Gastroesophageal sphincter (tissue), 4 donors: ENCODE data around the gene PPAN. TPM values are rescaled to one million over a fixed set of nuclear protein-coding genes. Genes with fewer than 3 reads are reported as not detected.

Experiments
- ATAC-seq: fragments of 150-250 bp; one replicate; pipeline ENCODE4 v1.9.1; 2016; ENCODE audit warnings: mild to moderate bottlenecking, moderate library complexity
- H3K27ac ChIP-seq, 4 donors: fragments of 200-600 bp; sonication (generic) in 3 of 4; 1 replicate in 3 of 4; 2 replicates in 1 of 4; pipeline ENCODE4 v1.5.1; 2016 to 2019
- H3K27me3 ChIP-seq: fragments of 200-600 bp; sonication (generic); one replicate; pipeline ENCODE4 v1.5.1; 2019
- H3K36me3 ChIP-seq, 2 donors: fragments of 200-600 bp; sonication (generic); one replicate each; pipeline ENCODE4 v1.5.1; 2019; ENCODE audit warnings: control low read depth in 1 of 2
- H3K4me1 ChIP-seq, 3 donors: fragments of 200-600 bp; sonication (generic); 1 replicate in 2 of 3; 2 replicates in 1 of 3; pipeline ENCODE4 v1.5.1; 2016 to 2019; ENCODE audit warnings: control low read depth in 2 of 3
- H3K4me3 ChIP-seq, 2 donors: fragments of 200-600 bp; sonication (generic); one replicate each; pipeline ENCODE4 v1.5.1; 2019; ENCODE audit warnings: mild to moderate bottlenecking in 1 of 2, moderate library complexity in 1 of 2
- H3K9me3 ChIP-seq, 3 donors: fragments of 200-600 bp; sonication (generic); one replicate each; pipeline ENCODE4 v1.5.1; 2017 to 2019; ENCODE audit warnings: control low read depth in 2 of 3
- EP300 ChIP-seq: sonication (generic); formaldehyde crosslinking; IDR thresholded peaks from one replicate; pipeline ENCODE4 v1.6.1; 2017; ENCODE audit warnings: antibody characterized with exemption, mild to moderate bottlenecking
- POLR2A ChIP-seq, 2 donors: fragments of 450-650 bp; IDR thresholded peaks; one replicate each; pipeline ENCODE4 v1.6.1; 2017; ENCODE audit warnings: antibody characterized with exemption in 2 of 2, mild to moderate bottlenecking in 2 of 2, moderate library complexity in 1 of 2
- POLR2AphosphoS5 ChIP-seq: sonication (generic); formaldehyde crosslinking; IDR thresholded peaks from one replicate; pipeline ENCODE4 v1.6.1; 2017; ENCODE audit warnings: antibody characterized with exemption
- WGBS, 2 donors: methylation state at CpG; one replicate each; pipeline ENCODE4 v1.1.5; 2018; ENCODE audit warnings: low coverage in 1 of 2; 5-methylcytosine and 5-hydroxymethylcytosine counted together
- total RNA-seq, 4 donors: library from RNA; depleted of rRNA; stranded (reverse); fragments of >200 nt; gene quantifications; one replicate each; pipeline ENCODE4 v1.1.0, GENCODE V29; 2016
- TF ChIP-seq, protein P1 (sequence below), 4 experiments: fragments of 200-600 bp in 2 of 4; fragments of 450-650 bp in 2 of 4; sonication (generic) in 1 of 4; IDR thresholded peaks; one replicate each; pipeline ENCODE4 v1.5.1; 2017 to 2019; ENCODE audit warnings: antibody characterized with exemption in 4 of 4, mild to moderate bottlenecking in 2 of 4, moderate library complexity in 2 of 4

The PPAN gene
- total RNA-seq, 4 donors from 2014 or later: 22.7 to 40.3 (median 31.5) TPM

DNA sequence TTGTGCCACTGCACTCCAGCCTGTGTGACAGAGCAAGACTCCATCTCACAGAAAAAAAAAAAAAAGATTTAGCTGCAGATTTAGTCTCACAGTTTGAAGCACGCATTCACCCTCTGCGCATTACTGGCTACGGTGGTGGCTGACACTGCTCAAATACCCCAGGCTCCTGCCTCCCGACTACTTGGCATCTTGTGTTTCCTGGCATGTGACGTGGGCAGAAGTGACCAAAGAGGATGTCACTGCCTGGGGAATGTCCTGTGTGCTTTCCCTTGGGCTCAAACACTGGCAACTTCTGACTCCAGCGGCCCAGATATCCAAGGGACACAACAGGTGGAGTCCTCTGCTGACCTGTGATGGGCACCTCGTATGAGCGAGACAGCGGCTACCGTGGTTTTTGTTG lies 38.2 kb downstream of the PPAN start:
- H3K4me3 ChIP-seq: no peak overlapping the region
- no peak overlapping the region for H3K27ac ChIP-seq
- no peaks in the 10 kb centered on the region for H3K9me3 ChIP-seq
- ATAC-seq: no peak
- H3K36me3 ChIP-seq: peaks cover 0 to 100% of the 10 kb centered on the region in 2 donors
- H3K4me1 ChIP-seq: no peaks in the 10 kb centered on the region
- WGBS, 2 donors: no CpG with 5 or more reads among the region's 10 CpGs
- H3K27me3 ChIP-seq: no peaks in the 10 kb centered on the region
- no peak for TF ChIP-seq EP300
- TF ChIP-seq, protein P1, sequence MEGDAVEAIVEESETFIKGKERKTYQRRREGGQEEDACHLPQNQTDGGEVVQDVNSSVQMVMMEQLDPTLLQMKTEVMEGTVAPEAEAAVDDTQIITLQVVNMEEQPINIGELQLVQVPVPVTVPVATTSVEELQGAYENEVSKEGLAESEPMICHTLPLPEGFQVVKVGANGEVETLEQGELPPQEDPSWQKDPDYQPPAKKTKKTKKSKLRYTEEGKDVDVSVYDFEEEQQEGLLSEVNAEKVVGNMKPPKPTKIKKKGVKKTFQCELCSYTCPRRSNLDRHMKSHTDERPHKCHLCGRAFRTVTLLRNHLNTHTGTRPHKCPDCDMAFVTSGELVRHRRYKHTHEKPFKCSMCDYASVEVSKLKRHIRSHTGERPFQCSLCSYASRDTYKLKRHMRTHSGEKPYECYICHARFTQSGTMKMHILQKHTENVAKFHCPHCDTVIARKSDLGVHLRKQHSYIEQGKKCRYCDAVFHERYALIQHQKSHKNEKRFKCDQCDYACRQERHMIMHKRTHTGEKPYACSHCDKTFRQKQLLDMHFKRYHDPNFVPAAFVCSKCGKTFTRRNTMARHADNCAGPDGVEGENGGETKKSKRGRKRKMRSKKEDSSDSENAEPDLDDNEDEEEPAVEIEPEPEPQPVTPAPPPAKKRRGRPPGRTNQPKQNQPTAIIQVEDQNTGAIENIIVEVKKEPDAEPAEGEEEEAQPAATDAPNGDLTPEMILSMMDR (IDR thresholded peaks at IDR 0.05): no peak
- no peak for TF ChIP-seq POLR2A (IDR thresholded peaks at IDR 0.05)
- no peak for TF ChIP-seq POLR2AphosphoS5

DNA sequence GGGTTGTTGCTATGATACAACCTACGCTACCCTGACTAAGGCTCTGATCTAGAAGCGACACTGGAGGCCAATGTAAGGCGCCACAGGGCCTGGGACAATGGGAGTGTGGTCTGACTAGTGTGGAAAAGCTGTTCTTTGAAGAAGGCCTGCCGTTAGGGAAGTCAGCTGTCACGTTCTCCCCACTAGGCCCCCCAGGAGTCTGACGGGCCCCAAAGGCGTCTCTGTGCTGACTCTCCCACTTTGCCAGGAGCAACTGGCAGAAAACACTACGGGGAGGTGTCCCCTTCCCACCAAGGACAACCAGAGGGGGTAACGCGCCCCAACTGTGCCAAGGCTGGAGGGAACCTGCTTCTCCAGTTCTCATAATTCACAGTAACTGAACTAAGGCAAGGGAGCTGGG lies 38.9 kb downstream of the PPAN start:
- Histone ChIP-seq H3K36me3 (peaks cover 0 to 100% of the 10 kb centered on the region in 2 donors), H3K4me1 (no peaks in the 10 kb centered on the region), H3K9me3 (no peaks in the 10 kb centered on the region), H3K4me3 (no peak overlapping the region), H3K27me3 (no peaks in the 10 kb centered on the region), H3K27ac (no peak overlapping the region)
- no peak for TF ChIP-seq EP300
- TF ChIP-seq POLR2A (IDR thresholded peaks at IDR 0.05): no peak
- TF ChIP-seq POLR2AphosphoS5: no peak
- TF ChIP-seq, protein P1 (IDR thresholded peaks at IDR 0.05): no peak
- ATAC-seq: no peak
- 89% methylated on average over 3 of the region's 10 CpGs; no CpG with 5 or more reads in 1 of the 2 donors for WGBS, 2 donors

DNA sequence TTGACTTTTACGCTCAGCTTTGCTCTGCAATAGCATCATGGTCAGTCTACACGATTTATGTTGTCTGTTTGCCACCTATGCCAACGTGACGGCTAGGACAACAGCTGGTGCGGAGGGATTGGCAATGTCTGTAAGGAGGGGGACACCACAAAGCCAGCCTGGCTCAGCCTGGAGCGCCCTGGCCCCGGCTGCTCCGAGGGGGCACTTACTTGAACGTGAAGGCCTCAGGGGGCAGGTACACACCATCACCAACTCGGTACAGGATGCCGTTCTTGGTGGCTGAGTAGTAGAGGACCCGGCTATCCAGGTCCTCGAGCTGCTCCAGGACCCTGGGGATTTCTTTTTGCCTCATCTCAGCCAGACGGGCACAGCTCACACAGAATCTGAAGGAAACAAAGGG lies 40.0 kb downstream of the PPAN start:
- TF ChIP-seq, protein P1 (IDR thresholded peaks at IDR 0.05): no peak
- TF ChIP-seq POLR2A (IDR thresholded peaks at IDR 0.05) (no peak), EP300 (no peak), POLR2AphosphoS5 (no peak)
- H3K4me3 ChIP-seq: no peak overlapping the region
- 90 to 100% methylated on average over 2 to 4 of the region's 14 CpGs for WGBS, 2 donors
- no peaks in the 10 kb centered on the region for H3K9me3 ChIP-seq
- no peak overlapping the region for H3K27ac ChIP-seq
- peaks cover 0 to 100% of the 10 kb centered on the region in 2 donors for H3K36me3 ChIP-seq
- no peaks in the 10 kb centered on the region for H3K27me3 ChIP-seq
- no peaks in the 10 kb centered on the region for H3K4me1 ChIP-seq
- no peak for ATAC-seq

- no peak for ATAC-seq
- TF ChIP-seq POLR2A (IDR thresholded peaks at IDR 0.05) (no peak), EP300 (no peak), POLR2AphosphoS5 (no peak)
- TF ChIP-seq, protein P1 (IDR thresholded peaks at IDR 0.05): no peak
- Histone ChIP-seq H3K4me1 (no peaks in the 10 kb centered on the region), H3K27ac (no peak overlapping the region), H3K4me3 (no peak overlapping the region), H3K27me3 (no peaks in the 10 kb centered on the region), H3K9me3 (no peaks in the 10 kb centered on the region), H3K36me3 (peaks cover 0 to 98% of the 10 kb centered on the region in 2 donors)
- 80 to 94% methylated on average over 1 to 4 of the region's 12 CpGs for WGBS, 2 donors
Observed at GRCh38 chr19:10149427-10149826, 43.3 kb downstream of the PPAN start.

GRCh38 chr19:10151521-10151920 lies 45.4 kb downstream of the PPAN start:
- Histone ChIP-seq H3K4me1 (no peaks in the 10 kb centered on the region), H3K4me3 (no peak overlapping the region), H3K27ac (no peak overlapping the region), H3K27me3 (no peaks in the 10 kb centered on the region), H3K36me3 (peaks cover 0 to 98% of the 10 kb centered on the region in 2 donors), H3K9me3 (no peaks in the 10 kb centered on the region)
- ATAC-seq: no peak
- 96 to 100% methylated on average over 1 to 5 of the region's 5 CpGs for WGBS, 2 donors
- no peak for TF ChIP-seq POLR2AphosphoS5
- no peak for TF ChIP-seq POLR2A (IDR thresholded peaks at IDR 0.05)
- TF ChIP-seq EP300: no peak
